ENCODE results near the gene MDGA2.

Gene MDGA2

GRCh38 chr14:47606566-47606965 is 68.8 kb downstream of the MDGA2 start:
- DNase-seq = no peak

- no peak for DNase-seq
These were observed 78.5 kb downstream of the MDGA2 start for GRCh38 chr14:47596860-47597259.

GRCh38 chr14:47596232-47596631 is 79.2 kb downstream of the MDGA2 start:
- DNase-seq = no peak

GRCh38 chr14:47595552-47595951 is 79.9 kb downstream of the MDGA2 start:
- no peak for DNase-seq

DNA sequence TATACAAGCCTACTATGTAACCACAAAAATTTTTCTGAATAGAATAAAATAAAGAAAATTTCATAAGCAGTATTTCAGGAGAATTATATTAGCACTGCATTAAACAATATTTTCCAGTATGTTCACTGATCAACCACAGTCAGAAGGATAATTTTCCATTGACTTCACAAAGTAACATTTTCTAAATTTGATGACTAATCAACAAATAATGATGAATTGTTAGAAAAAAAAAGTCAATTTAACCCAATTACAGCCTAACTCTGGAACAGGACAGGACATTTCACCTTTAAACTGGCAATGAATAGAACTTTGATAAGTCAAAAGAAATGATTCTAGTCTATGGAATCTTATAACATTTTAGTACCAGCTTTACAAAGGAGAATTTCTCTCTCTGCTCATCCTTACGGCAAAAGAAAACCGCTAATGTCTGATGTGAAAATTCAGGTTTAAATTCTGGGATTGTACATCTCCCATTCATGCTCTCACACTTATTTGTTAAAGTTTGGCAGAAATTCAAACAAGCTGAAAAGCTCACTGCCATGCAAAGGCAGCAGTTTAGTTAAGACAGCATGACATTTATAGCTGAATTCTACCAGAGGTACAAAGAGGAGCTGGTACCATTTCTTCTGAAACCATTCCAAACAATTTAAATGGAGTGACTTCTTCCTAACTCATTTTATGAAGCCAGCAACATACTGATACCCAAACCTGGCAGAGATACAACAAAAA is 84.5 kb downstream of the MDGA2 start:
- DNase-seq = no peak

- DNase-seq = no peak
These were observed 90.0 kb downstream of the MDGA2 start for GRCh38 chr14:47585447-47585846.

- no peak for DNase-seq
These were observed 108.1 kb downstream of the MDGA2 start for GRCh38 chr14:47567273-47567672.

GRCh38 chr14:47557894-47558293 is 117.5 kb downstream of the MDGA2 start:
- no peak for DNase-seq

DNA sequence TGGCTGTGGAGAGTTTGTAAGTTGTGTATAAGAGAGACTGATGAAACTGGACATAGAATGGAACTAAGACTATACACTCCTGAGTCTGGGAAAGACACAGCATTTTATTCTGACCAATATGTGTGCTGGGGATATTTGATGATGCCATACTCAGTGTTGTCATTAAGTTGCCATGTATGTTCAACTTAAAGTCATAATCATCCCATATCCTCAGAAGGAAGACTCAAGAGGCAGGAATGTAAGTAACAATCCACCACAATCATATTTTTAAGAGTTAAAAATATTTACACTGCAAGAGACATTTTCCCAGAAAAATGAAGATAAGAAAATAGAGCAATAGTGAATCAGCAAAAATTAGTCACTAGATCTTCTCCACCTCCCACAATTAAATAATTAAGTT is 120.1 kb downstream of the MDGA2 start:
- no peak for DNase-seq

GRCh38 chr14:47549886-47550285 is 125.5 kb downstream of the MDGA2 start:
- no peak for DNase-seq

DNA sequence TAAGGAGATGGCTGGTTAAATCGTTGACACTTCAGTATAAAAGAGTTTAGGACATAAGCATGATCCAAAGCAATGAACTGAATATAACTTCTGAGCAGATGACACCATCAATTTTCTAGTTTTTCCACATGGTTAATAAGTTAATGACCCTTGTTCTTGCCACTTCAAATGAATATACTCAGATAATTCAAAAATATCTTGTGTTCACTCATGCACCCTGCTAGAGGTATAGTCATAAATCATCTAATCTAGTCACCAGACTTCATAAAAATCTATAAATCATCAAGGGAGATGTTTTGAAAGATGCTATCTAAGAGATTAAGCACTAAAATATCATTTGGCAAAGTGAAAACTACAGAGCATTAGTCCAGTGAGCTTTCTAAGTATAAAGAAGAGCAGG is 131.9 kb downstream of the MDGA2 start:
- DNase-seq = no peak

- no peak for DNase-seq
These were observed 133.7 kb downstream of the MDGA2 start for GRCh38 chr14:47541662-47542061.

DNA sequence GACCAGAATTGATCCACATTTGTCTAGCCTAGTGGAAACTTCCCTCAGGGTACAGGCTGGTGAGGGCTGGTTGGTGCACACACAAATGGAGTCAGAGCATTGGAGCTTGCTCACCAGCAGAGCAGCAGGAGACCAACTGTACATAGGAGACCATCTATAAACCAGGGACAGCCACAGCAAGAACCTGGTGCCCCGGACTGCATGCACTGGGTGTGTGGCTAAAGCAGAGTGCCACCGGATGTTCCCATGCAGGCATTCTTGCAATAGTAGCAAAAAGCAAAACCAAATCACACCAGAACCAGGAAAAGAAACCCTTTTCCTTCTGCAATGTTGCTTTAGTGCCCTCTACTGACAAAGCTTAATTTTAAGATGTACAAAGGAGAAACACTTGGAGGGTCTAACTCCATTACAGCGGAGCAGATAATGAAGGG is 136.4 kb downstream of the MDGA2 start:
- DNase-seq = no peak

DNA sequence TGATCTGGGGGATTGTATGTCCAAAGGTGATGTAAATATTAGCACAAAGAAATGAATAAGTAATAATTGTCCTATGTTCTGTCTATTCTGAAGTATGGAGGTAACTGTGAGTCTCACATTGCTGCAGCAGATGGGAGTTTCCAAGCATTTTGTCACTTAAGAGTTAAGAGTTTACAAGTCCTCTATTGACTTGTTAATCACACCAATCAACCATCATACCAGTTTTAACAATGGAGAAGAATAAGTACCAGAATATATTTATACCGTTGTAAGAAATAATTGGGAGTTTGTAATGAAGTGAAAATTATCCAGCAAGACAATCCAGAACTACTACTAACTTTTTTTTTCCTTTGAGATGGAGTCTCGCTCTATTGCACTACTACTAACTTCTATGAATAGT is 139.1 kb downstream of the MDGA2 start:
- no peak for DNase-seq

DNA sequence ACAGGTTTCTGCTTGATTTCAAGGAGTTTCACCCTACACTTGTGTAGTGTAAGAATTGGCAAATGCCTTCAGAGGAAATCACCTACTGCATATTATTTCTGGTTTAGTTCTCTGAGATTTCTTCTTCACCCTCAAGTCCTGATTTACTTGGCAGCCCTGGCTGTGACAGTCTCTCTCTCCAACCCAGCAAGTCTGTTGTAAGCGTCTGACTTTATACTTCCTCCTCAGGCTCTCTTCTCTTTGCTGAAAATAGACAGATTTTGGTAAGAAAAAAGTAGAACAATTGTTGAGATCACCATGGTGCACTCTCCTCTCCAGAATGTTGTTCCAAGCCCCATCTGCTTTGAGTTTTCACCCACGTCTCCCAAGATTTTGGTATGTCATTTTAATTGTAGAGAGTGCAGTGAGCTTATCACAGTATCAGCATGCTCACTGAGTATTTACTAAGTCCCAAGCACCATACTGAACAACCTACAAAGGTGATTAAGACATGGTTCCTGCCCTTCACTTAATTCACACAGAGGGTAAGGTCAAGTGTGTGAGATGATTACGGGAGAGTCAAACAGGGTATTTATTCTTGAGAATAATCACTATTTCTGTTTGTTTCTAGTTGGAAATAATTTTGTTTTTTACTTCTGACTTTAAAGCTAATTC is 148.7 kb downstream of the MDGA2 start:
- no peak for DNase-seq

DNA sequence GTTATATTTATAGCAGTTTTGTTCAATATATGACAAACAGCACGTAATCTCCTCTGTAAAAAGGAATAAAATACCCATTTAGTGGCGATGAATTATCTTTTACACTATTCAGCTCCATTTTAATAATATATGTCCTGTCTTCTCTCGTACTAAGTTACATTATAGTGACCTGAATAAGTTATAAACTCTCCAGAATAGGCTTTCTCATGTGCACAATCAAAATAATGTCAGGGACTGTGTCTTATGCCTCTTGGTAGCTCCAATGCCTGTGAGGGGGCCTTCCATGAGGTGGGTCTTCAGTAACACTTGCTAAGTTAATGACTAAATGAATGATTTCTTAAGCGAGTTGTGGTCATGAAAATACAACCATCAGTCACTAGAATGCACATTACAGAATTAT is 150.9 kb downstream of the MDGA2 start:
- DNase-seq = no peak

- no peak for DNase-seq
These were observed 155.0 kb downstream of the MDGA2 start for GRCh38 chr14:47520382-47520781.

DNA sequence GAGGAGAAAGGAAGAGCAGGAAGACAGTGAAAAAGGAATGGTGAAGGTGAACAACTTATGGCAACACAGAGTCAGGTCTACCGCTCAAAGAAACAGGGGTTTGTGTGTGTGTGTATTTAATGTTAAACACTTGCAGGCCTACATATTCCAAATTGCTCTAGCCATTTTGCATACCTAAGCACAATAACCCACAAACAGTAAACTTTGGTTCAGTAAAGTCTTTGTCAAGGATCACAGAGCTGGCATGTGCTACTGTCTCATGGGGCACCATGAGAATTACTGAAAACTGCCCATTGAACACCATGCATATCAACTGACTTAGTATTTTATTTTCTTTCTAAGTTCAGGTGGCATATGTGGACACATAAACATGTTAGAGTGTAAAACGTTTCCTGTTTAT is 163.6 kb downstream of the MDGA2 start:
- DNase-seq = no peak

DNA sequence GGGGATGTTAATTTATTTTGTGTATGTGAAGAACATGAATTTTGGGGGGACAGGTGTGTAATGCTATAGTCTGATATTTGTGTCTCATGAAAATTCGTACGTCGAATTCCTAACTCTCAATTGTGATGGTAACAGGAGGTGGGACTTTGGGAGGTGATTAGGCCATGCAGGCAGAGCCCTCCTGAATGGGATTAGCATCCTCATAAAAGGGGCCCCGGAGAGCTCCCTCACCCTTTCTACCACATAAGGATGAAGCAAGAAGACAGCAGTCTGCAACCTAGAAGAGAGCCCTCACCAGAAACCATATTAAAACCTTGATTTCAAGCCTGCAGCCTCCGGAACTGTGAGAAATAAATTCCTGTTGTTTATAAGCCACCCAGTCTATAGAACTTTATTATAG is 165.4 kb downstream of the MDGA2 start:
- DNase-seq = no peak

- no peak for DNase-seq
These were observed 167.5 kb downstream of the MDGA2 start for GRCh38 chr14:47507861-47508260.

- no peak for DNase-seq
These were observed 175.0 kb downstream of the MDGA2 start for GRCh38 chr14:47500369-47500768.

DNA sequence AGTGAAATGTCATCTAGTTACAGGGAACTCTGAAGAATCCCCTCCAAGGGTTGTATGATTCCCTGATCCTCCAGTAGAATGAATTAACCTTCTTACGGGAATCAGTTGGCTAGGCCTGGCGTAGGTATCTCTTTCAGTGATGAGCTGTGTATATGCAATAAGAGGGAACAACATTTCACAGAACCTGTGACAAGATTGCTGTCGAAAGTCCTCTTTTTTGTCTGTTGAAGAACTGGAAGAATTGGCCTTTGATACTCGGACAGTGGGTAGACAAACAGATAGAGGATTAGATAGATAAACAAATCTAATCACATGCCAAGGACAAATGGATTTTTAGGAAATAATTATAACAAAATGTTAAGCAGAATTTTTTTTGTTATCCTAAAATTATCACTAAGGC is 184.6 kb downstream of the MDGA2 start:
- no peak for DNase-seq

- no peak for DNase-seq
These were observed 185.1 kb downstream of the MDGA2 start for GRCh38 chr14:47490353-47490752.

GRCh38 chr14:47485421-47485820 is 190.0 kb downstream of the MDGA2 start:
- no peak for DNase-seq

DNA sequence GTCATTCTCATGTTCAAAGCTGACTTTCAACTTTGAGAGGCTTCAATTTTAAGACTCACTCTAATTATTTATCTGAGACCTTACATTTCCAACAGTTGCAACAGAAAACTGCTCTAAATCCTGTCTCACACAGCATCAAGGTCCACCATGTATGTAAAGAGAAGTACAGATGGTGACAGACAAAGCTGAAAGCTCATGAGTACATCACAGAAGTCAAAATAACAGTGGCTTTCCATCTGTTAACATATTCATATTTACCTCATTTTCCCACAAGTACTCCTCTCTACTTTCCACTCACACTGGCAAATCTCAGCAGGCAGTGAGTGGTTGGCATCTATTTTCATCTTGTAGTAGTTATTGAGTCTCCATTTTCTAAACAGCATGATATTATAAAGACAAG is 192.0 kb downstream of the MDGA2 start:
- DNase-seq = no peak
